ENCODE measurements around the gene IKZF3.

GRCh38 chr17:39709998-39710964, 153.8 kb downstream of the IKZF3 start:
- TF ChIP-seq CTCF (conservative IDR thresholded peaks at IDR 0.05; ENCODE audit: low read length) (no peak), EZH2phosphoT487 (IDR thresholded peaks at IDR 0.05; ENCODE audit: borderline replicate concordance) (no peak)

Data from Loucy (cell line).